Heart right ventricle (tissue), 16 donors: ENCODE results near the gene TMEM40. TPM values are rescaled to one million over a fixed set of nuclear protein-coding genes. Genes with fewer than 3 reads are reported as not detected.

Experiments used
- ATAC-seq, 8 donors: fragments of 200-7000 bp; cut with Tn5 transposase; one replicate each; pipeline ENCODE4 v1.9.1; 2020; ENCODE audit warnings: mild to moderate bottlenecking in 8 of 8, moderate library complexity in 8 of 8, moderate number of reproducible peaks in 1 of 8
- DNase-seq, 2 donors: peaks; one replicate each; pipeline ENCODE4 v3.0.0-alpha.2; 2020
- H3K27ac ChIP-seq, 10 donors: fragments of 200-600 bp; sonication (generic) in 2 of 10; one replicate each; pipeline versions ENCODE4 v1.5.0 to v1.8.0; 2020 to 2022; ENCODE audit warnings: mild to moderate bottlenecking in 3 of 10
- H3K27me3 ChIP-seq, 7 donors: fragments of 200-600 bp; one replicate each; pipeline ENCODE4 v1.8.0; 2021 to 2022; ENCODE audit warnings: mild to moderate bottlenecking in 2 of 7
- H3K36me3 ChIP-seq, 9 donors: fragments of 200-600 bp; sonication (generic) in 1 of 9; one replicate each; pipeline versions ENCODE4 v1.5.0 to v1.8.0; 2020 to 2022; ENCODE audit warnings: mild to moderate bottlenecking in 2 of 9
- H3K4me1 ChIP-seq, 9 donors: fragments of 200-600 bp; sonication (generic) in 1 of 9; one replicate each; pipeline versions ENCODE4 v1.5.0 to v1.8.0; 2020 to 2022; ENCODE audit warnings: mild to moderate bottlenecking in 4 of 9
- H3K4me3 ChIP-seq, 10 donors: fragments of 200-600 bp; sonication (generic) in 2 of 10; one replicate each; pipeline versions ENCODE4 v1.5.0 to v1.8.0; 2020 to 2022; ENCODE audit warnings: mild to moderate bottlenecking in 7 of 10, moderate library complexity in 2 of 10
- H3K9me3 ChIP-seq, 11 donors: fragments of 200-600 bp in 10 of 11; sonication (generic) in 2 of 11; one replicate each; pipeline versions ENCODE4 v1.5.0 to v1.8.0; 2013 to 2022; ENCODE audit warnings: mild to moderate bottlenecking in 2 of 11, control low read depth in 1 of 11, moderate library complexity in 1 of 11
- CTCF ChIP-seq, 9 donors: fragments of 200-600 bp; sonication (generic) in 2 of 9; IDR thresholded peaks; one replicate each; pipeline versions ENCODE4 v1.5.0 to v1.8.0; 2021 to 2022; ENCODE audit warnings: antibody characterized with exemption in 9 of 9, mild to moderate bottlenecking in 5 of 9, moderate library complexity in 1 of 9
- WGBS, 2 donors: extraction: QIAGEN DNeasy Blood & Tissue Kit; methylation state at CpG; one replicate each; pipeline ENCODE4 v1.1.7; 2013; ENCODE audit warnings: inconsistent platforms in 1 of 2; 5-methylcytosine and 5-hydroxymethylcytosine counted together
- intact Hi-C, 10 donors: fragments of 100-400 bp; cut with DNase I; formaldehyde crosslinking; loops; one replicate each; pipeline versions ENCODE4 v1.11.1 to v1.14.2; 2022
- polyA plus RNA-seq, 2 donors: library from polyadenylated mRNA; stranded (reverse); fragments of 200-250 nt; gene quantifications; one replicate each; pipeline ENCODE4 v1.2.3, GENCODE V29; 2013
- total RNA-seq, 10 donors: library from RNA; stranded (reverse); fragmentation: NEBNext Ultra II Directional in 3 of 10; extraction: Animal tissue kit (Norgen Biotek cat#: 25700) in 3 of 10; gene quantifications; one replicate each; pipeline versions ENCODE4 v1.2.1 to v1.2.4, GENCODE V29; 2021 to 2023
- donor health status: Arrhythmogenic right ventricular cardiomyopathy.
- donor health status: ischemic (EF 13 %, LVEDD 7.1; RV severe dilation, severe dysfunction).
- donor health status: healthy with polysubstance abuse.
- donor health status: DM: no; HTN: yes; CAD: no.
- donor health status: DM: no; HTN: no; CAD: no.
- donor health status: ischemic (EF 25% LVEDD 6.9; RV normal size, moderate dysfunction).
- donor health status: ischemic (EF 25% LVEDD 5.7; RV mildly dilated, moderate dysfunction).
- donor health status: healthy.
- donor health status: DM: yes; HTN: yes; CAD: no.
- donor health status: Ischemic cardiomyopathy.
- donor health status: ischemic (EF 35%, LVEDD 5.7; RV mildly dilated, moderate dysfunction).
- donor health status: nonischemic (EF 11% LVEDD 7.7; RV severe dilation, severe dysfunction).
- donor health status: DM: yes; HTN: yes; CAD: no.
- donor health status: PGD.
- donor health status: ischemic (EF 29% LVEDD 5.4; RV normal size, mild dysfunction).
- donor health status: nonischemic (EF 23%, LVEDD 6.1; RV moderate dilation, normal function).

TMEM40 gene
- total and polyA plus RNA-seq, 12 donors, result 0.68 to 10.1 (median 2.3) TPM

- Histone ChIP-seq H3K4me1 (peaks cover 0 to 6% (median 3%) of the 10 kb centered on the region in 9 donors), H3K27ac (no peak overlapping the region), H3K4me3 (no peak overlapping the region), H3K36me3 (no peaks in the 10 kb centered on the region), H3K27me3 (no peaks in the 10 kb centered on the region), H3K9me3 (no peaks in the 10 kb centered on the region)
- TF ChIP-seq CTCF (IDR thresholded peaks at IDR 0.05), result no peak
- DNase-seq (no peak), ATAC-seq (no peak)
- WGBS, 2 donors, result 78 to 91% methylated on average over 8 of the region's 8 CpGs
- intact Hi-C loops, result no loop called here
Measured at GRCh38 chr3:12764171-12764776, 5.2 kb upstream of the TMEM40 start.

GRCh38 chr3:12759693-12760565 lies 870 bp upstream of the TMEM40 start:
- Histone ChIP-seq H3K36me3 (no peaks in the 10 kb centered on the region), H3K27ac (no peak overlapping the region), H3K4me3 (no peak overlapping the region), H3K4me1 (peaks cover 3 to 25% (median 15%) of the 10 kb centered on the region in 9 donors), H3K9me3 (no peaks in the 10 kb centered on the region), H3K27me3 (no peaks in the 10 kb centered on the region)
- ATAC-seq (no peak), DNase-seq (no peak)
- intact Hi-C loops, result no loop called here
- TF ChIP-seq CTCF (IDR thresholded peaks at IDR 0.05), result no peak
- WGBS, 2 donors, result 78 to 79% methylated on average over 8 of the region's 8 CpGs

GRCh38 chr3:12758025-12758781 lies 856 bp downstream of the TMEM40 start:
- Histone ChIP-seq H3K9me3 (no peaks in the 10 kb centered on the region), H3K4me1 (peaks cover 3 to 22% (median 15%) of the 10 kb centered on the region in 9 donors), H3K27ac (peak overlapping the region in 9 of 10 donors; percentile 38 to 71 (median 61)), H3K36me3 (no peaks in the 10 kb centered on the region), H3K27me3 (no peaks in the 10 kb centered on the region), H3K4me3 (no peak overlapping the region)
- peak; percentile 40 to 73 (median 64) for ATAC-seq
- intact Hi-C loops, result no loop called here
- peak in 1 of 9 donors; percentile 17 for TF ChIP-seq CTCF (IDR thresholded peaks at IDR 0.05)
- WGBS, 2 donors, result 14 to 16% methylated on average over 5 of the region's 5 CpGs
- peak; percentile 23 to 59 for DNase-seq

GRCh38 chr3:12756635-12757034 lies 2.4 kb downstream of the TMEM40 start:
- H3K27me3 ChIP-seq, result no peaks in the 10 kb centered on the region
- no peak overlapping the region for H3K27ac ChIP-seq
- DNase-seq, result no peak
- WGBS, 2 donors, result 96 to 97% methylated on average over 3 of the region's 3 CpGs
- no peak for TF ChIP-seq CTCF (IDR thresholded peaks at IDR 0.05)
- intact Hi-C loops, result no loop called here
- ATAC-seq, result no peak
- no peaks in the 10 kb centered on the region for H3K36me3 ChIP-seq
- peaks cover 3 to 27% (median 15%) of the 10 kb centered on the region in 9 donors for H3K4me1 ChIP-seq
- H3K4me3 ChIP-seq, result no peak overlapping the region
- H3K9me3 ChIP-seq, result no peaks in the 10 kb centered on the region
